ENCODE results near the gene PADI2. TPM values are rescaled to one million over a fixed set of nuclear protein-coding genes. Genes with fewer than 3 reads are reported as not detected.

PADI2 gene
- total RNA-seq, 1 donor from 2014 or later: 0.11 TPM

GRCh38 chr1:17059391-17060305, 59.6 kb downstream of the PADI2 start:
- intact Hi-C loops (cut with micrococcal nuclease): no loop called here

DNA sequence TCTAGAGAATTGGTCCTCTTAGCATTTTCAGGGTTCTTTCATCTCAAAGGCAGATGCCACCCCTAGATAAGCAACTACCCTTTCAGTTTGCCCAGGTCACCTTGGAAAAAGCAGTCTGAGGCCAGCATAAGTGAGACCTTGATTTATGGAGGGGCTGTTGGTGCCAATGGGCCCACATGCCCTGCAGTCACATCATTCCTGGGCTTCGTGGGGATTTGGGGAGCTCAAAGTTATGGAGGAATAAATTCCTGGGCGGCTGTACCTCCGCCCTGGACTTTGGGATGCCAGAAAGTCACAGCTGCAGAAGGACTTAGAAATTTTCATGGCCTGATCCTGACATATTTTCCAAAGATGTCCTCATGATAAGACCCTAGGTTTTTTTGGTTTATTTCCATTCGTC, 62.7 kb downstream of the PADI2 start:
- intact Hi-C loops (cut with micrococcal nuclease): no loop called here

- intact Hi-C loops (cut with micrococcal nuclease): no loop called here
These were observed 63.5 kb downstream of the PADI2 start for GRCh38 chr1:17055801-17056200.

DNA sequence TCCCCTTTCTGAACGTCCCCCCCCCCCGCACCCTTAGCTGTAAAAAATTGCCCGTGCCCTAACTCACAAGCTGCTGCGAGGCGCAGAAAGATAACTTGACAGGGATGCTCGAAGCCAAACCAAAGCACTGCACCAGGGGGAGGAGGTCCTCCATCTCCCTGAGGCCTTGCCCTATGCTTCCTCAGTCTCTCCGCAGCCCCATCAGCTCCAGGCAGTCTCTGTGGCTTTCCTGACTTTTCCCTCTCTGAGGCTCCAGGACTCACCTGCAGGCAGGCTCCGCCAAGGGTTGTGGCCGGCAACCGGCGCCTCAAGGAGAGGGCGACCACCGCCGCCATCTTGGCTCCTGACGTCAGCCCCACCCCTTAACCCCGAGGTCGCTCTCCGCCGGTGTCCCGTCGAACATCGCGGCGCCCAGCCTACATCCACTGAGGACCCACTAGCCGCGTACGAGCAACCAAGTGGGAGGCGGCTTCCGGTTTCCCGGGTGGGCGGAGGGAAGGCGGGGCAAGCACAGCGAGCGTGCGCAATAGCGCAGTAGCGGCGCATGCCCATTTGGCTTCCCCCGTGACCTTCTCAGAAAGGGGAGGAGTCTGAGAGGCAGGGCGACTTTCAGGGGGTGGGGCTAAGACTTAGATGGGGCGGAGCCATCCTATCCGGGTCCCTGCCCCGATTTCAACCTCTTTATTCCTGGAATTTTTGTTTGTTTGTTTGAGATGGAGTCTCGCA, 65.4 kb downstream of the PADI2 start, which contains the start of gene SDHB:
SDHB (minus strand) TSS at position 348 of the 726 bp plus-strand sequence; CDS start at position 335, 13 bp downstream.
- intact Hi-C loops (cut with micrococcal nuclease): loop anchor here (1.0 to 5.0 kb wide), 2 partner anchors 42 to 687 kb away; partner anchors contain the start of gene SZRD1

- intact Hi-C loops (cut with micrococcal nuclease): loop anchor here (5.0 kb wide), 1 partner anchor 686 kb away; the partner anchor contains the start of gene SZRD1
These were observed 66.1 kb downstream of the PADI2 start for GRCh38 chr1:17053086-17053684.

DNA sequence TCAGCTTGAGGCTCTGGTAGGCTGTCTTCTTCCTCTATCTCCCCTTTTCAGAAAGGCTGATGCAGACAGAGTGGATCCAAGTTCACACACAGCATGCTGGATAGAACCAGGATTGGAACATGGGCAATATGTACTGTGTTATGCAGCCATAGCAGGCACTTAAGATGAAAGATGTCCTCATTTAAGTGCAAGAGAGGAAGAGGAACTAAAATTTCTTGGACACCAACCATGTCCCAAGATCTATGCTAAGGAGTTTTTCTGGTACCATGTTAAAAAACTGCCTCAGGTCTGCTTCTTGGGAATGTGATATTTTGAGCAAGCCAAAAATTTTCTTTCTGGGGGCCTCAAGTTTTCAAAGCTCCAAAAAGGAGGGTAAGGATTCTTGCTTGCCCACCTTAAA, 66.6 kb downstream of the PADI2 start:
- intact Hi-C loops (cut with micrococcal nuclease): loop anchor here (5.0 kb wide), 1 partner anchor 685 kb away; the partner anchor contains the start of gene SZRD1

DNA sequence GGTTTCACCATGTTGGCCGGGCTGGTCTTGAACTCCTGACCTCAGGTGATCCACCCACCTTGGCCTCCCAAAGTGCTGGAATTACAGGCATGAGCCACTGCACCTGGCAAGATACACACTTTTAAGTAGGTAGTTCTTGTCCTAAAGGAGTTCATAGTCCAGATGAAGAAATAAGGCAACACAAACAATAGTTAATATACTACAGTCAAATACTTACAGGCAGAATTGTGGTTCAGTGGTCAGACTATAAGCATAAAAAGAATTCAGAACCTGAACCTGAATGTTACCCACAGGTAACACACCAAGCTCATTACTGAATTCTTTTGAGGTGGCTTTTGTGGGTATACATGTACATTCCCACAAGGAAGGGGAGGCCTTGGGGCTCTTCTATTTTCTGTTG, 67.2 kb downstream of the PADI2 start:
- intact Hi-C loops (cut with micrococcal nuclease): loop anchor here (5.0 kb wide), 1 partner anchor 685 kb away; the partner anchor contains the start of gene SZRD1

DNA sequence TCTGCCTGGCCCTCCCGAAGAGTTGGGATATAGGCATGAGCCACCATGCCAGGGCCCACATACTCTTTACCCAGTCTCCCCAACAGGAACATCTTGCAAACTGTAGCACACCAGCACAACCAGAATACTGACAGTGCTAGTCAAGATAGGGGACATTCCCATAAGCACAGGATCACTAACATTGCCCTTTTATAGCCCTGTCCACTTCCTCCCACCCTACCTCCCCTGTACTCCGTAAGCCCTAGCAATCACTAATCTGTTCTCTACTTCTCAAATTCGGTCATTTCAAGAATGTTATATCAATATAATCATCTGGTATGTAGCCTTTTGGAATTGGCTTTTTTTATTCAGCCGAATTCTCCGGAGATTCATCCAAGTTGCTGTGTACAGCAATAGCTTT, 71.3 kb downstream of the PADI2 start:
- intact Hi-C loops (cut with micrococcal nuclease): no loop called here

DNA sequence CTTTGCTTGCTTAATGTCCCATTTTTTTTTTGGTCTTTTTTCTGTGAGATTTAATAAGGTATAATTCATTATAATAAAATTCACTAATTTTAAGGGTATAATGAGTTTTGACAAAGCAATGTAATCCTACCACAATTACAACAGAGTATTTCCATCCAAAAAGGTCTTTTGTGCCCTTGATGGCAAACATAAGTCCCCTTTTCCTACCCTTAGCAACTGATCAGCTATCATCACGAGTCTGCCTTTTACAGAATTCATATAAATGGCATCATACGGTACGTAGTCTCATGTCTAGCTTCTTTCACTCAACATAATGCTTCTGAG, 73.0 kb downstream of the PADI2 start:
- intact Hi-C loops (cut with micrococcal nuclease): loop anchor here (1.0 kb wide), 1 partner anchor 95 kb away; no protein-coding TSS in a partner anchor

DNA sequence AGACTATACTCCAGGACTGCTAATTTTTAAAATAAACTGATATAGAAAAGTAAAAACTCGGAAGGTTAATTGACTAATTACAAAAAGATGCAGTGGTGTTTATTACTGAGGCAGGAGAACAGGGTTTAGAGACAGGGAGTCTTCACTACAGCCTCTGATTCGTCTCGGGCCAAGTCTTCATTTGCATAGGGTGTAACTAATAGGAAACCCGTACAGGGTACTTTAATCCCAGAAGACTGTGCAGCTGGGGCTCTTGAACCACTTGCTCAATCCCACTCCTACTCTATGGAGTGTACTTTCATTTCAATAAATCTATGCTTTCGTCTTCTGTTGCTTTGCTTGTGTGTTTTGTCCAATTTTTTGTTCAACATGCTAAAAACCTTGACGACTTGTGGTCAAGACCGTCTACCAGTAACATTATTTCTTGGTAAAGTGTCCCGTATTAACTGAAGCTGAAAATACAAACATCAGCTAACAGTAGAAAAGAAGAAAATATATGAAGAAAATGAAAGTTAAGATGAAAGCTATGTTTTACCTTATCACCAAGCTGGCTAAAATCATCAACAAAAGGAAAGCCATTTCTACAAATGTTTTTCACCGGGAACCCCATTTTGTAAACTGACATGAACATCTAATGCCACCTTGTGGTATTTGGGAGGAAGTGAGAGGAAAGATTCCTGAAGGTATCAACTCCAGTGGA, 73.5 kb downstream of the PADI2 start:
- intact Hi-C loops (cut with micrococcal nuclease): loop anchor here (1.0 kb wide), 1 partner anchor 94 kb away; no protein-coding TSS in a partner anchor

DNA sequence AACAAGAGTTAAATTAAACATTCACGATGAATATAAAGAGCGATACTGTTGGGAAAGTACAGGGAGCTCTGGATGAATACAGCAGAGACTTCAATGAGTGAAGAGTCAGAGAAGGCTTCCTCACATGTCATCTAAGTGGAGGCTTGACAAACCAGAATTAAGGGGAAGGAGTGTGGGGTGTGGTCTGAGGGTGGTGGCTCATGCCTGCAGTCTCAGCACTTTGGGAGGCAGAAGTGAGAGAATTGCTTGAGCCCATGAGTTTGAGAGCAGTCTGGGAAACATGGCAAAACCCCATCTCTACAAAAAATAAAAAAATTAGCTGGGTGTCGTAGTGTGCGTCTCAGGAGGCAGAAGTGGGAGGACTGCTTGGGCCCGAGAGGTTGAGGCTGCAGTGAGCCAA, 74.1 kb downstream of the PADI2 start:
- intact Hi-C loops (cut with micrococcal nuclease): no loop called here

- intact Hi-C loops (cut with micrococcal nuclease): no loop called here
These were observed 75.6 kb downstream of the PADI2 start for GRCh38 chr1:17043676-17044075.

- intact Hi-C loops (cut with micrococcal nuclease): no loop called here
These were observed 79.1 kb downstream of the PADI2 start for GRCh38 chr1:17040135-17040534.

- intact Hi-C loops (cut with micrococcal nuclease): no loop called here
These were observed 79.7 kb downstream of the PADI2 start for GRCh38 chr1:17039522-17039921.

DNA sequence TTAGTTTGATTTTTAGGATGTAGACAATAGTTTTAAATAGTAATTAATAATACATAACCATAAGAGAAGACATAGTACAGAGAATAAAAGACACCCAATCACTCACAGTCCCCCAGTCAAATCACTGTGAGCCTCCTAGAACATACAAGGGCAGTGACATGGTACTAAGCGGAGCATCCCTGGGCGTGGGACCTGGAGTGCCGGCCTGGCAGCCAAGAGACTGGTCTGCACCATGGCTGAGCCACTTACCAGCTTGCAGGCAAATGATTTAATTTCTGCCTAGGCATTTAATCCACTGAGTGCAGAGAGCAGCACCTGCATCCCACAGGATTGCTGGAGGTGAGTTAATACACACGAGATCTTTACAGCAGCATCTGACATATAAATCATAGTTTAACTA, 85.8 kb downstream of the PADI2 start:
- intact Hi-C loops (cut with micrococcal nuclease): no loop called here

- intact Hi-C loops (cut with micrococcal nuclease): no loop called here
These were observed 86.5 kb downstream of the PADI2 start for GRCh38 chr1:17032741-17033140.

DNA sequence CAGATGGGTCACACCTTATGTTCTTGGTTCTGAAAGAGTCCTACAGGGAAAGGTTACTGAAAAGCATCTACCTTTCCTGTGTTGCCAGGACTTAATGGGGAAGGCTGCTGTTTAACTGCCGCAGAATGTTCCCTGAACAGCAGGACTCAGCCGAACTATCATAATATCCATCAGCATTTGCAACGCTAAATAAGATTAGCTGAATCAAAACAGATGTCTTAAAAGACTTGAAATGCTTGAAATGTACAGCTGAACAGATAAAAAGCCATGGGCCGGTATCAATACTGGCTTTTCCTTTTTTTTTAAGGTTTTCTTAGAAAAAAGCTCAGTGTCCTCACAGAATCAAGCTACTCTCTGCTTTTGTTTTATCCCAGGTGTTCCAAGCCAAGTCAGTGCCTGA, 87.8 kb downstream of the PADI2 start:
- intact Hi-C loops (cut with micrococcal nuclease): no loop called here

- intact Hi-C loops (cut with micrococcal nuclease): no loop called here
These were observed 89.0 kb downstream of the PADI2 start for GRCh38 chr1:17030206-17030605.

DNA sequence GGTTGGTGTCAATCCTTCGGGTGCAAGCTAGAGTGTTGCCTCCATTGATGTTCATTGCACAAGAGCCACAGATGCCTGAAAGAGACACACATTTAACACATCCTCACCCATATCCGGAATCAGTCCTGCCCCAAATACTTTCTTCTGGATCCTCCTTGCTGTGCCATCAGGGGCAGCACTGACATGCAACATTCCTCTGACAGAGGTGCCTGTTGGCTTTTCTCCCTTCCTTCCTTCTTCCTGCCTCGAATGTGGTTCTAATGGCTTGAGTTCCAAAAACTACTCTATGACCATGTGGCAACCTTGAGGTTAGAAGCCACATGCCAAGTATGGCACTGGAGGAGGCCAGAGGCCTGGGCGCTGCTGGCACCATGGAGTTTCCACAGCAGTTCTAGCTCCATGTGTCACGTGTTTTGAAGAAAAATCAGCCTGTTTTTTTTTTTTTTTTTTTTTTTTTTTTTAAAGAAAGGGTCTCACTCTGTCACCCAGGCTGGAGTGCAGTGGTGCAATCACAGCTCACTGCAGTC, 90.5 kb downstream of the PADI2 start:
- intact Hi-C loops (cut with micrococcal nuclease): no loop called here

- intact Hi-C loops (cut with micrococcal nuclease): no loop called here
These were observed 91.4 kb downstream of the PADI2 start for GRCh38 chr1:17027900-17028299.

GRCh38 chr1:17027403-17027802, 91.8 kb downstream of the PADI2 start:
- intact Hi-C loops (cut with micrococcal nuclease): no loop called here
